ENCODE data around the gene LYRM7. TPM values are rescaled to one million over a fixed set of nuclear protein-coding genes. Genes with fewer than 3 reads are reported as not detected.
"Not testable (repeated sequence)": the region's sequence is repeated elsewhere in the genome, so short reads cannot be mapped to it uniquely, and the experiment has no call there.

Gene LYRM7
- 1 to 10 TPM; 6.6 to 8.8 (median 7.9) TPM for total RNA-seq

GRCh38 chr5:131170540-131171275 lies at the start of gene LYRM7:
Gene LYRM7 (plus strand): TSS chr5:131170944. CDS start chr5:131171021, 77 bp downstream.
- Histone ChIP-seq H3K27ac (peak within 1 kb of the TSS; percentile 66 to 86 (median 84)), H3K9me3 (no peaks in the 10 kb centered on the region), H3K27me3 (no peaks in the 10 kb centered on the region), H3K36me3 (no peaks in the 10 kb centered on the region), H3K4me1 (peaks cover 0 to 16% (median under 1%) of the 10 kb centered on the region in 4 donors), H3K4me3 (peak within 1 kb of the TSS; percentile 46 to 81 (median 68))
- peak; percentile 92 to 99 (median 96) for DNase-seq
- TF ChIP-seq CTCF (IDR thresholded peaks at IDR 0.05) = peak in 2 of 6 experiments; percentile 6 to 17
- TF ChIP-seq POLR2A (IDR thresholded peaks at IDR 0.05) = peak; percentile 44 to 77

- not testable (repeated sequence) for H3K27ac ChIP-seq, DNase-seq, H3K4me1 ChIP-seq, H3K36me3 ChIP-seq, H3K27me3 ChIP-seq, H3K9me3 ChIP-seq, H3K4me3 ChIP-seq
Observed at GRCh38 chr5:131127244-131127643, 43.5 kb upstream of the LYRM7 start.

- H3K27ac ChIP-seq = no peak overlapping the region
Observed at GRCh38 chr5:131129306-131129705, 41.4 kb upstream of the LYRM7 start.

GRCh38 chr5:131133091-131133490 lies 37.7 kb upstream of the LYRM7 start:
- H3K4me3 ChIP-seq, H3K4me1 ChIP-seq, H3K9me3 ChIP-seq, DNase-seq, H3K27me3 ChIP-seq, H3K27ac ChIP-seq, H3K36me3 ChIP-seq: not testable (repeated sequence)

More at GRCh38 chr5:131129306-131129705, 41.4 kb upstream of the LYRM7 start:
- DNase-seq = no peak
- no peaks in the 10 kb centered on the region for H3K36me3 ChIP-seq
- no peak overlapping the region for H3K4me3 ChIP-seq
- H3K9me3 ChIP-seq = no peaks in the 10 kb centered on the region
- TF ChIP-seq CTCF (IDR thresholded peaks at IDR 0.05) (no peak), POLR2A (IDR thresholded peaks at IDR 0.05) (no peak)
- H3K27me3 ChIP-seq = no peaks in the 10 kb centered on the region
- no peaks in the 10 kb centered on the region for H3K4me1 ChIP-seq

GRCh38 chr5:131138406-131138805 lies 32.3 kb upstream of the LYRM7 start:
- H3K27ac ChIP-seq, H3K27me3 ChIP-seq, H3K36me3 ChIP-seq, H3K9me3 ChIP-seq, DNase-seq, H3K4me3 ChIP-seq, H3K4me1 ChIP-seq: not testable (repeated sequence)

GRCh38 chr5:131139321-131139720 lies 31.4 kb upstream of the LYRM7 start:
- TF ChIP-seq POLR2A (IDR thresholded peaks at IDR 0.05) (no peak), CTCF (IDR thresholded peaks at IDR 0.05) (no peak)
- no peak for DNase-seq
- H3K4me1 ChIP-seq = no peaks in the 10 kb centered on the region

GRCh38 chr5:131142970-131143617 lies 27.6 kb upstream of the LYRM7 start:
- no peaks in the 10 kb centered on the region for H3K9me3 ChIP-seq
- no peaks in the 10 kb centered on the region for H3K27me3 ChIP-seq
- no peak for DNase-seq
- no peaks in the 10 kb centered on the region for H3K4me1 ChIP-seq
- no peaks in the 10 kb centered on the region for H3K36me3 ChIP-seq
- TF ChIP-seq POLR2A (IDR thresholded peaks at IDR 0.05) = no peak
- TF ChIP-seq CTCF (IDR thresholded peaks at IDR 0.05) = no peak
- no peak overlapping the region for H3K4me3 ChIP-seq
- H3K27ac ChIP-seq = no peak overlapping the region

More at GRCh38 chr5:131139321-131139720, 31.4 kb upstream of the LYRM7 start:
- no peaks in the 10 kb centered on the region for H3K27me3 ChIP-seq
- no peak overlapping the region for H3K4me3 ChIP-seq
- no peaks in the 10 kb centered on the region for H3K36me3 ChIP-seq
- no peak overlapping the region for H3K27ac ChIP-seq
- H3K9me3 ChIP-seq = no peaks in the 10 kb centered on the region

Data from Peyer's patch (tissue), 4 donors.